Erythroblast (primary cell): ENCODE data around the gene C5orf22.
"Not testable (repeated sequence)": the region's sequence is repeated elsewhere in the genome, so short reads cannot be mapped to it uniquely, and the experiment has no call there.

Source experiments
- DNase-seq, 2 experiments: peaks; one replicate each; lab custom pipeline; 2025; lab: John Stamatoyannopoulos, UW
- GATA1 ChIP-seq: IDR thresholded peaks from 2 replicates; pipeline ENCODE4 v1.6.1; 2011; ENCODE audit warnings: low read depth, mild to moderate bottlenecking, control low read depth, low read length, moderate library complexity
- POLR2A ChIP-seq: IDR thresholded peaks from 2 replicates; pipeline ENCODE4 v1.6.1; 2011; ENCODE audit warnings: mild to moderate bottlenecking, low read length

Gene C5orf22

GRCh38 chr5:31531543-31531887, 586 bp upstream of the C5orf22 start:
- TF ChIP-seq GATA1 (no peak), POLR2A (no peak)
- peak; percentile 57 to 65 for DNase-seq

GRCh38 chr5:31534527-31535046, 2.5 kb downstream of the C5orf22 start:
- no peak for DNase-seq
- TF ChIP-seq POLR2A: no peak
- TF ChIP-seq GATA1: no peak

- no peak for DNase-seq
- TF ChIP-seq GATA1 (no peak), POLR2A (no peak)
Measured at GRCh38 chr5:31536873-31537272, 4.8 kb downstream of the C5orf22 start.

- DNase-seq: no peak
- TF ChIP-seq GATA1: no peak
- TF ChIP-seq POLR2A: no peak
Measured at GRCh38 chr5:31537349-31537748, 5.2 kb downstream of the C5orf22 start.

GRCh38 chr5:31537851-31538250, 5.8 kb downstream of the C5orf22 start:
- TF ChIP-seq GATA1 (no peak), POLR2A (no peak)
- DNase-seq: no peak

GRCh38 chr5:31549114-31549513, 17.0 kb downstream of the C5orf22 start:
- not testable (repeated sequence) for DNase-seq

GRCh38 chr5:31551878-31552277, 19.8 kb downstream of the C5orf22 start:
- TF ChIP-seq GATA1: no peak
- TF ChIP-seq POLR2A: no peak
- no peak for DNase-seq

- TF ChIP-seq POLR2A: no peak
- no peak for TF ChIP-seq GATA1
- DNase-seq: no peak
Measured at GRCh38 chr5:31553863-31554262, 21.8 kb downstream of the C5orf22 start.

- no peak for DNase-seq
- TF ChIP-seq POLR2A: no peak
- no peak for TF ChIP-seq GATA1
Measured at GRCh38 chr5:31554552-31554951, 22.5 kb downstream of the C5orf22 start.

GRCh38 chr5:31556461-31556860, 24.4 kb downstream of the C5orf22 start:
- TF ChIP-seq POLR2A (no peak), GATA1 (no peak)
- no peak for DNase-seq

- DNase-seq: no peak
- TF ChIP-seq GATA1 (no peak), POLR2A (no peak)
Measured at GRCh38 chr5:31559942-31560341, 27.8 kb downstream of the C5orf22 start.

- no peak for TF ChIP-seq GATA1
- no peak for TF ChIP-seq POLR2A
- DNase-seq: no peak
Measured at GRCh38 chr5:31561946-31562345, 29.8 kb downstream of the C5orf22 start.

GRCh38 chr5:31563216-31563615, 31.1 kb downstream of the C5orf22 start:
- DNase-seq: no peak
- TF ChIP-seq POLR2A (no peak), GATA1 (no peak)

GRCh38 chr5:31566362-31566761, 34.3 kb downstream of the C5orf22 start:
- DNase-seq: not testable (repeated sequence)

- TF ChIP-seq GATA1: no peak
- TF ChIP-seq POLR2A: no peak
- DNase-seq: no peak
Measured at GRCh38 chr5:31568302-31568835, 36.3 kb downstream of the C5orf22 start.
